GM18873 (cell line): ENCODE measurements around the gene KIF11.

Experiments used
- ATAC-seq: cut with Tn5 transposase; IDR thresholded peaks from one replicate; pipeline ENCODE4 v1.9.1; 2021; ENCODE audit warnings: mild to moderate bottlenecking, moderate library complexity, moderate number of reproducible peaks; ENCODE audit not compliant: unreplicated experiment, low FRiP score

KIF11 gene

GRCh38 chr10:92667078-92667477 is 74.1 kb downstream of the KIF11 start:
- ATAC-seq, result no peak

GRCh38 chr10:92677708-92678107 is 84.8 kb downstream of the KIF11 start:
- no peak for ATAC-seq

- ATAC-seq, result no peak
Measured at GRCh38 chr10:92678206-92678605, 85.3 kb downstream of the KIF11 start.

- ATAC-seq, result no peak
Measured at GRCh38 chr10:92681306-92681834, 88.4 kb downstream of the KIF11 start.

GRCh38 chr10:92688573-92688926 is 95.6 kb downstream of the KIF11 start:
- ATAC-seq, result no peak

- ATAC-seq, result no peak
Measured at GRCh38 chr10:92688927-92689662, 96.2 kb downstream of the KIF11 start.

GRCh38 chr10:92689663-92690210 is 96.8 kb downstream of the KIF11 start, which contains the start of gene HHEX:
Gene HHEX, plus strand, starts transcription at chr10:92689955. Its CDS starts 32 bp downstream, at chr10:92689987.
- no peak for ATAC-seq

- ATAC-seq, result no peak
Measured at GRCh38 chr10:92690211-92690914, 97.4 kb downstream of the KIF11 start.

- no peak for ATAC-seq
Measured at GRCh38 chr10:92690915-92691590, 98.1 kb downstream of the KIF11 start.

GRCh38 chr10:92691591-92692079 is 98.7 kb downstream of the KIF11 start:
- ATAC-seq, result no peak

GRCh38 chr10:92692080-92692671 is 99.2 kb downstream of the KIF11 start:
- no peak for ATAC-seq

- no peak for ATAC-seq
Measured at GRCh38 chr10:92692697-92693533, 100.0 kb downstream of the KIF11 start.

- ATAC-seq, result no peak
Measured at GRCh38 chr10:92693534-92693893, 100.6 kb downstream of the KIF11 start.

- no peak for ATAC-seq
Measured at GRCh38 chr10:92695679-92696605, 103.0 kb downstream of the KIF11 start.

- ATAC-seq, result no peak
Measured at GRCh38 chr10:92696606-92697383, 103.9 kb downstream of the KIF11 start.

GRCh38 chr10:92697663-92698511 is 105.0 kb downstream of the KIF11 start:
- no peak for ATAC-seq

- no peak for ATAC-seq
Measured at GRCh38 chr10:92699193-92699517, 106.2 kb downstream of the KIF11 start.
